WTC11 (cell line): ENCODE measurements around the gene FRMD8. TPM values are rescaled to one million over a fixed set of nuclear protein-coding genes. Genes with fewer than 3 reads are reported as not detected.

ENCODE experiments used
- ATAC-seq: fragments of 200-7000 bp; cut with Tn5 transposase; 2 replicates; pipeline ENCODE4 v1.10.0; 2021; ENCODE audit warnings: mild to moderate bottlenecking, moderate library complexity
- CTCF ChIA-PET: fragments of 300-600 bp; sonication (Branson Sonifier 250); formaldehyde crosslinking; loops from one replicate; lab custom pipeline; 2021; ENCODE audit warnings: antibody characterized with exemption; lab: Charles Lee
- POLR2A ChIA-PET: fragments of 350-600 bp; sonication (Branson Sonifier 250); formaldehyde crosslinking; loops from one replicate; lab custom pipeline; 2021; ENCODE audit warnings: antibody characterized with exemption; lab: Charles Lee
- DNase-seq: peaks from one replicate; pipeline ENCODE4 v3.0.0; 2021; ENCODE audit warnings: low spot score
- H3K27ac Mint-ChIP-seq: 2 replicates; pipeline ENCODE4 v1.8.0; 2021; ENCODE audit warnings: mixed read lengths
- H3K27me3 Mint-ChIP-seq: 2 replicates; pipeline ENCODE4 v1.8.0; 2021; ENCODE audit warnings: low read depth, mild to moderate bottlenecking, moderate library complexity, mixed read lengths
- H3K36me3 Mint-ChIP-seq: 2 replicates; pipeline ENCODE4 v1.8.0; 2021; ENCODE audit warnings: mixed read lengths
- H3K4me1 Mint-ChIP-seq: 2 replicates; pipeline ENCODE4 v1.8.0; 2022; ENCODE audit warnings: mixed read lengths
- H3K4me3 Mint-ChIP-seq: 2 replicates; pipeline ENCODE4 v1.8.0; 2021; ENCODE audit warnings: mild to moderate bottlenecking, moderate library complexity, mixed read lengths
- H3K9me3 Mint-ChIP-seq: 2 replicates; pipeline ENCODE4 v1.8.0; 2021; ENCODE audit warnings: mixed read lengths
- ATF1 ChIP-seq: sonication (generic); formaldehyde crosslinking; IDR thresholded peaks from 2 replicates; pipeline ENCODE4 v1.8.1; 2023; ENCODE audit warnings: mild to moderate bottlenecking, moderate library complexity, missing genetic modification reagents
- E2F5 ChIP-seq: sonication (generic); formaldehyde crosslinking; IDR thresholded peaks from 2 replicates; pipeline ENCODE4 v1.8.1; 2022; ENCODE audit warnings: mild to moderate bottlenecking, moderate library complexity, missing genetic modification reagents
- ETV6 ChIP-seq: sonication (generic); formaldehyde crosslinking; IDR thresholded peaks from 2 replicates; pipeline ENCODE4 v1.8.1; 2022; ENCODE audit warnings: mild to moderate bottlenecking, missing genetic modification reagents
- IRF2 ChIP-seq: sonication (generic); formaldehyde crosslinking; IDR thresholded peaks from 2 replicates; pipeline ENCODE4 v1.8.0; 2022; ENCODE audit warnings: low read depth, missing genetic modification reagents, borderline replicate concordance
- MXD4 ChIP-seq: fragments of 250-450 bp; sonication (Bioruptor Pico); IDR thresholded peaks from 2 replicates; pipeline ENCODE4 v1.8.0; 2021; ENCODE audit warnings: mild to moderate bottlenecking, moderate library complexity, borderline replicate concordance
- TCF7 ChIP-seq: sonication (generic); formaldehyde crosslinking; IDR thresholded peaks from 2 replicates; pipeline ENCODE4 v1.8.0; 2022; ENCODE audit warnings: mild to moderate bottlenecking, low read depth, missing genetic modification reagents, moderate library complexity
- USF1 ChIP-seq: sonication (generic); formaldehyde crosslinking; IDR thresholded peaks from 2 replicates; pipeline ENCODE4 v1.8.0; 2022; ENCODE audit warnings: mild to moderate bottlenecking, missing genetic modification reagents
- USF2 ChIP-seq: sonication (generic); formaldehyde crosslinking; IDR thresholded peaks from 2 replicates; pipeline ENCODE4 v1.8.1; 2023; ENCODE audit warnings: mild to moderate bottlenecking, missing genetic modification reagents, moderate library complexity
- ZNF281 ChIP-seq: sonication (generic); formaldehyde crosslinking; IDR thresholded peaks from 2 replicates; pipeline ENCODE4 v1.8.0; 2023; ENCODE audit warnings: mild to moderate bottlenecking, missing genetic modification reagents
- ZNF425 ChIP-seq: fragments of 250-450 bp; sonication (Bioruptor Pico); conservative IDR thresholded peaks from 2 replicates; pipeline ENCODE4 v1.9.0; 2021; ENCODE audit warnings: mild to moderate bottlenecking
- ZNF532 ChIP-seq: fragments of 250-450 bp; sonication (Bioruptor Pico); IDR thresholded peaks from 2 replicates; pipeline ENCODE4 v1.9.0; 2021; ENCODE audit warnings: mild to moderate bottlenecking, borderline replicate concordance
- total RNA-seq: library from RNA; stranded (reverse); gene quantifications from 3 replicates; pipeline ENCODE4 v1.2.3, GENCODE V29; 2021

The FRMD8 gene
- total RNA-seq, 1 experiment from 2014 or later = 23.7 TPM

GRCh38 chr11:65362966-65363365, 23.5 kb upstream of the FRMD8 start (continued):
- TF ChIP-seq ZNF425 (CRISPR knock-in tag) (no peak), MXD4 (CRISPR knock-in tag) (no peak)

GRCh38 chr11:65363770-65364169, 22.7 kb upstream of the FRMD8 start:
- no peaks in the 10 kb centered on the region for H3K27me3 Mint-ChIP-seq
- ChIA-PET CTCF (no interaction called here), POLR2A (no interaction called here)
- H3K9me3 Mint-ChIP-seq = no peaks in the 10 kb centered on the region
- DNase-seq (no peak), ATAC-seq (no peak)
- TF ChIP-seq E2F5 (CRISPR knock-in tag) (no peak), ATF1 (CRISPR knock-in tag) (no peak), MXD4 (CRISPR knock-in tag) (no peak), IRF2 (CRISPR knock-in tag) (no peak), TCF7 (CRISPR knock-in tag) (no peak), ETV6 (CRISPR knock-in tag) (no peak), ZNF281 (CRISPR knock-in tag) (no peak), USF2 (CRISPR knock-in tag) (no peak), ZNF532 (CRISPR knock-in tag) (no peak), USF1 (CRISPR knock-in tag) (no peak)
- peaks cover 9% of the 10 kb centered on the region; the same call in 1 of the 2 replicates for H3K4me1 Mint-ChIP-seq
- H3K36me3 Mint-ChIP-seq = no peaks in the 10 kb centered on the region
- no peak overlapping the region for H3K27ac Mint-ChIP-seq
- no peak overlapping the region for H3K4me3 Mint-ChIP-seq
